RPMI7951 (cell line): ENCODE data around the gene SRPX2. TPM values are rescaled to one million over a fixed set of nuclear protein-coding genes. Genes with fewer than 3 reads are reported as not detected.
"Not testable (repeated sequence)": the region's sequence is repeated elsewhere in the genome, so short reads cannot be mapped to it uniquely, and the experiment has no call there.

Experiments
- DNase-seq: peaks from one replicate; pipeline ENCODE4 v3.0.0-alpha.2; 2012; ENCODE audit warnings: low read depth
- total RNA-seq: library from RNA; depleted of rRNA; stranded (reverse); fragments of >200 nt; shearing (Covaris generic); gene quantifications from 2 replicates; pipeline ENCODE4 v1.2.3, GENCODE V29; 2014; rRNA removed

SRPX2 gene
- total RNA-seq, 1 experiment from 2014 or later, result 7.7 TPM

- DNase-seq, result no peak
Measured at GRCh38 chrX:100700809-100701208, 56.8 kb downstream of the SRPX2 start.

- no peak for DNase-seq
Measured at GRCh38 chrX:100704581-100705203, 60.7 kb downstream of the SRPX2 start.

- DNase-seq, result no peak
Measured at GRCh38 chrX:100710816-100711215, 66.8 kb downstream of the SRPX2 start.

DNA sequence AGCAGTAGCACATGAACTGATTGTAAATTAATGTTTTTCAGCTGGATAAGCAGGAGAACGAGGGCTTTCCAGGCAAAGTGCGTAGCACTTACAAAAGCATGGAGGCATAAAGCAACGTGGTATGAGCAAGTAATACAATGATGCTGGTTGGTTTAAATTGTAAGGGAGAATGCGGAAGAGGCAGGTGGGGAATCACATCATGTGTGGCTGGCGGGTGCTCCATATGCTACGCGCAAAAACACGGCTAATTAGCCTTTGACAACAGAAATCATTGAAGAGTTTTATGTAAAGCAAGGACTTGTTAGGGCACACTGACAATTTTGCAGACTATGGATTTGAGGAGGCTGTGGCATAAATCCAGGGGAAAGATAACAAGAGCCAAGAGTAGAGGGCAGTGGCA, 73.4 kb downstream of the SRPX2 start:
- DNase-seq, result no peak

GRCh38 chrX:100719139-100719538, 75.1 kb downstream of the SRPX2 start:
- no peak for DNase-seq

- no peak for DNase-seq
Measured at GRCh38 chrX:100720301-100720700, 76.3 kb downstream of the SRPX2 start.

- DNase-seq, result no peak
Measured at GRCh38 chrX:100721328-100721727, 77.3 kb downstream of the SRPX2 start.

DNA sequence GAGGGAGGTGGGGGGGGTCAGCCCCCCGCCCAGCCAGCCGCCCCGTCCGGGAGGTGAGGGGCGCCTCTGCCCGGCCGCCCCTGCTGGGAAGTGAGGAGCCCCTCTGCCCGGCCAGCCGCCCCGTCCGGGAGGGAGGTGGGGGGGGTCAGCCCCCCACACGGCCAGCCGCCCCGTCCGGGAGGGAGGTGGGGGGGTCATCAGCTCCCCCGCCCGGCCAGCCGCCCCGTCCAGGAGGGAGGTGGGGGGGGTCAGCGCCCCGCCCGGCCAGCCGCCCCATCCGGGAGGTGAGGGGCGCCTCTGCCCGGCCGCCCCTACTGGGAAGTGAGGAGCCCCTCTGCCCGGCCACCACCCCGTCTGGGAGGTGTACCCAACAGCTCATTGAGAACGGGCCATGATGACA, 80.0 kb downstream of the SRPX2 start:
- DNase-seq, result not testable (repeated sequence)

Other genes starting within 250 kb of the SRPX2 start
- not detected in 2 replicates for gene PCDH19, start 233.9 kb upstream of the SRPX2 start, total RNA-seq
- gene TNMD, start 59.3 kb upstream of the SRPX2 start, total RNA-seq, result not detected in 2 replicates
- gene TSPAN6, start 7.4 kb upstream of the SRPX2 start, total RNA-seq, result 19.7 and 24.2 TPM in 2 replicates
- 0.88 and 1.3 TPM in 2 replicates for gene SYTL4, start 87.9 kb downstream of the SRPX2 start, total RNA-seq
- 25.9 and 30.3 TPM in 2 replicates for gene CSTF2, start 176.2 kb downstream of the SRPX2 start, total RNA-seq
- gene NOX1, start 230.2 kb downstream of the SRPX2 start, total RNA-seq, result not detected in 2 replicates